GM10266 (cell line): ENCODE results near the gene IRGC.

Source experiments
- DNase-seq: peaks from one replicate; pipeline ENCODE4 v3.0.0; 2012; ENCODE audit errors: extremely low spot score
- CTCF ChIP-seq: IDR thresholded peaks from 2 replicates; pipeline ENCODE4 v1.5.1; 2012; ENCODE audit warnings: mild to moderate bottlenecking, low read depth; ENCODE audit not compliant: control insufficient read depth, insufficient read depth; ENCODE audit errors: missing control alignments

Gene IRGC

GRCh38 chr19:43748205-43748594 is 32.3 kb downstream of the IRGC start:
- no peak for TF ChIP-seq CTCF
- DNase-seq, result no peak

GRCh38 chr19:43748685-43749084 is 32.8 kb downstream of the IRGC start:
- no peak for DNase-seq
- TF ChIP-seq CTCF, result no peak

GRCh38 chr19:43749152-43749551 is 33.3 kb downstream of the IRGC start:
- no peak for DNase-seq
- TF ChIP-seq CTCF, result no peak

- TF ChIP-seq CTCF, result no peak
- DNase-seq, result no peak
Measured at GRCh38 chr19:43749898-43750297, 34.0 kb downstream of the IRGC start.

GRCh38 chr19:43751466-43752220 is 35.8 kb downstream of the IRGC start:
- TF ChIP-seq CTCF, result no peak
- DNase-seq, result no peak

- DNase-seq, result no peak
- no peak for TF ChIP-seq CTCF
Measured at GRCh38 chr19:43752287-43752875, 36.5 kb downstream of the IRGC start.

- no peak for TF ChIP-seq CTCF
- no peak for DNase-seq
Measured at GRCh38 chr19:43754253-43754502, 38.3 kb downstream of the IRGC start.
